ENCODE data around the gene MEOX1. TPM values are rescaled to one million over a fixed set of nuclear protein-coding genes. Genes with fewer than 3 reads are reported as not detected.

MEOX1 gene
- total and polyA plus RNA-seq, 2 of the 13 experiments (the other 11 are each of a cell fraction or from before 2014, with no cell fraction given): not detected

- TF ChIP-seq ZBTB25 (CRISPR knock-in tag; IDR thresholded peaks at IDR 0.05): no peak
- no peak for TF ChIP-seq SMARCC2 (IDR thresholded peaks at IDR 0.05)
- no peak for TF ChIP-seq ZNF724P (CRISPR knock-in tag; IDR thresholded peaks at IDR 0.05; ENCODE audit: borderline replicate concordance)
- TF ChIP-seq BORCS8-MEF2B (CRISPR knock-in tag; IDR thresholded peaks at IDR 0.05): peak; percentile 18; the same call in 1 of the 2 replicates
- TF ChIP-seq ZNF607 (CRISPR knock-in tag; IDR thresholded peaks at IDR 0.05; ENCODE audit: borderline replicate concordance): no peak
- 0 out of 2 replicates have a peak, but pooled peaks have one; percentile 43 for TF ChIP-seq ZNF143 (CRISPR knock-in tag; IDR thresholded peaks at IDR 0.05)
- TF ChIP-seq RELA (CRISPR knock-in tag; IDR thresholded peaks at IDR 0.05): no peak
- no peak for TF ChIP-seq ZBTB2 (CRISPR knock-in tag; IDR thresholded peaks at IDR 0.05; ENCODE audit: low read depth)
- TF ChIP-seq, protein P1, sequence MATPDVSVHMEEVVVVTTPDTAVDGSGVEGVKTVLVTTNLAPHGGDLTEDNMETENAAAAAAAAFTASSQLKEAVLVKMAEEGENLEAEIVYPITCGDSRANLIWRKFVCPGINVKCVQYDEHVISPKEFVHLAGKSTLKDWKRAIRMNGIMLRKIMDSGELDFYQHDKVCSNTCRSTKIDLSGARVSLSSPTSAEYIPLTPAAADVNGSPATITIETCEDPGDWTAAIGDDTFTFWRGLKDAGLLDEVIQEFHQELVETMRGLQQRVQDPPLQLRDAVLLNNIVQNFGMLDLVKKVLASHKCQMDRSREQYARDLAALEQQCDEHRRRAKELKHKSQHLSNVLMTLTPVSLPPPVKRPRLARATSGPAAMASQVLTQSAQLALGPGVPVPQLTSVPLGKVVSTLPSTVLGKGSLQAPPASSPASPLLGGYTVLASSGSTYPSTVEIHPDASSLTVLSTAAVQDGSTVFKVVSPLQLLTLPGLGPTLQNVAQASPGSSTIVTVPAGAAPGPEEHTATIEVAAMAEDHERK (CRISPR knock-in tag; IDR thresholded peaks at IDR 0.05; ENCODE audit: low read depth): no peak; the same call in 1 of the 2 replicates
- TF ChIP-seq ZNF121 (CRISPR knock-in tag; IDR thresholded peaks at IDR 0.05): no peak
- TF ChIP-seq CBFB (CRISPR knock-in tag; IDR thresholded peaks at IDR 0.05): no peak
- no peak for TF ChIP-seq ZNF441 (CRISPR knock-in tag; IDR thresholded peaks at IDR 0.05; ENCODE audit: borderline replicate concordance)
- TF ChIP-seq ZFP62 (CRISPR knock-in tag; IDR thresholded peaks at IDR 0.05): no peak
- peak; percentile 6; the same call in 1 of the 2 replicates for TF ChIP-seq ELF1 (CRISPR knock-in tag; IDR thresholded peaks at IDR 0.05)
- no peak for TF ChIP-seq FOXK2 (IDR thresholded peaks at IDR 0.05)
- TF ChIP-seq CHD4 (IDR thresholded peaks at IDR 0.05; ENCODE audit: borderline replicate concordance, low read length): no peak
- no peak for TF ChIP-seq FOXM1 (CRISPR knock-in tag; IDR thresholded peaks at IDR 0.05)
- peak; percentile 51; the same call in 1 of the 2 replicates for TF ChIP-seq ZNF563 (CRISPR knock-in tag; IDR thresholded peaks at IDR 0.05)
- TF ChIP-seq ZBTB7B (CRISPR knock-in tag; IDR thresholded peaks at IDR 0.05): peak; percentile 27; the same call in 1 of the 2 replicates
- TF ChIP-seq SOX13 (IDR thresholded peaks at IDR 0.05): no peak
- TF ChIP-seq SOX13 (CRISPR knock-in tag; conservative IDR thresholded peaks at IDR 0.05 in 1 of 2, IDR thresholded peaks at IDR 0.05 in 1 of 2): peak in 1 of 2 experiments; percentile 54; a peak in 2 of 4 replicates
- TF ChIP-seq, protein P2, sequence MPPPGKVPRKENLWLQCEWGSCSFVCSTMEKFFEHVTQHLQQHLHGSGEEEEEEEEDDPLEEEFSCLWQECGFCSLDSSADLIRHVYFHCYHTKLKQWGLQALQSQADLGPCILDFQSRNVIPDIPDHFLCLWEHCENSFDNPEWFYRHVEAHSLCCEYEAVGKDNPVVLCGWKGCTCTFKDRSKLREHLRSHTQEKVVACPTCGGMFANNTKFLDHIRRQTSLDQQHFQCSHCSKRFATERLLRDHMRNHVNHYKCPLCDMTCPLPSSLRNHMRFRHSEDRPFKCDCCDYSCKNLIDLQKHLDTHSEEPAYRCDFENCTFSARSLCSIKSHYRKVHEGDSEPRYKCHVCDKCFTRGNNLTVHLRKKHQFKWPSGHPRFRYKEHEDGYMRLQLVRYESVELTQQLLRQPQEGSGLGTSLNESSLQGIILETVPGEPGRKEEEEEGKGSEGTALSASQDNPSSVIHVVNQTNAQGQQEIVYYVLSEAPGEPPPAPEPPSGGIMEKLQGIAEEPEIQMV (CRISPR knock-in tag; IDR thresholded peaks at IDR 0.05; ENCODE audit: low read depth): peak; percentile 3; the same call in 1 of the 2 replicates
- TF ChIP-seq ZNF224 (CRISPR knock-in tag; IDR thresholded peaks at IDR 0.05): no peak
- TF ChIP-seq ZNF792 (CRISPR knock-in tag; IDR thresholded peaks at IDR 0.05): no peak
- TF ChIP-seq, protein P3, sequence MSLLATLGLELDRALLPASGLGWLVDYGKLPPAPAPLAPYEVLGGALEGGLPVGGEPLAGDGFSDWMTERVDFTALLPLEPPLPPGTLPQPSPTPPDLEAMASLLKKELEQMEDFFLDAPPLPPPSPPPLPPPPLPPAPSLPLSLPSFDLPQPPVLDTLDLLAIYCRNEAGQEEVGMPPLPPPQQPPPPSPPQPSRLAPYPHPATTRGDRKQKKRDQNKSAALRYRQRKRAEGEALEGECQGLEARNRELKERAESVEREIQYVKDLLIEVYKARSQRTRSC (CRISPR knock-in tag; IDR thresholded peaks at IDR 0.05; ENCODE audit: low read depth): no peak
- TF ChIP-seq ETV6 (CRISPR knock-in tag; conservative IDR thresholded peaks at IDR 0.05): no peak
Measured at GRCh38 chr17:43669971-43670644, 8.4 kb upstream of the MEOX1 start (continued).
